ENCODE results near the gene TENT5C. TPM values are rescaled to one million over a fixed set of nuclear protein-coding genes. Genes with fewer than 3 reads are reported as not detected.

Gene TENT5C
- total and polyA plus RNA-seq, 9 of the 15 experiments (the other 6 are each of a cell fraction or from before 2014, with no cell fraction given): 1.8 to 7.7 (median 4.0) TPM

DNA sequence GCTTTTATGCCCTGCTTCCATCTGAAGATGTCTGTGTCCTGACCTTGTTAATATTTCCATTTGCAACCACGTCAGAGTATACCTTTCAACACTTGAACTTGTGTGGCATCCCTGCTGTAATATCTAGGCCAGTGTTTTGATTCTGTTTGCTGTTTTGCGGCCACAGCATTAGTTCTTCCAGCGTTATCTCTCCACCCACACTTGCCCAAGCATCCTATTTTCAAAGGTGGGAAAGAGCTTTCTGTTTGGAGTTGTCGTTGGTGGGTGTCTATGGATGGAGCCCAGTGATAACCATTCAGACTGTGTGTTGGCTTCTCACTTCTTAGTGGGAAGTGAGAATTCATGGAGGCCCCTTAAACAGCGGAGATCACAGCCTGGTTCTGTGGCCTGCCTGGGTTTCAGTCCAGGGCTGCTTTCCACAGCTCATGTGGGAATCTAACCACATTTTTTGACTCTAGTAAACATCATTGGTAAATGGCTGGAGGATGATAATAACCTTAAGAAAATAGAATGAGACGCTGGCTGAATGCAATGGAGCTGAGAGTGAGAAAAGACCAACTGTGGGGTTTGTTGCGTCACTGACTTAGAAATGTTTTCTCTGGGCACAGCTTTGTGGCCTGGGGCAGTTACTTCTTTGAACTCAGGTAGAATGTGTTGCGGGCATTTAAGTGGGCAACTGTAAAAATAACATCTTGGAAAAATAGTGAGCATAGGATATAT, 7.6 kb downstream of the TENT5C start (continued):
- TF ChIP-seq RAD21 (CRISPR knock-in tag; conservative IDR thresholded peaks at IDR 0.05 in 1 of 2, IDR thresholded peaks at IDR 0.05 in 1 of 2): 0 out of 4 replicates have a peak, but pooled peaks of 1 of the 2 experiments have one; percentile 16
- peak; percentile 92 for TF ChIP-seq EHMT2 (IDR thresholded peaks at IDR 0.05)
- TF ChIP-seq, protein P1, sequence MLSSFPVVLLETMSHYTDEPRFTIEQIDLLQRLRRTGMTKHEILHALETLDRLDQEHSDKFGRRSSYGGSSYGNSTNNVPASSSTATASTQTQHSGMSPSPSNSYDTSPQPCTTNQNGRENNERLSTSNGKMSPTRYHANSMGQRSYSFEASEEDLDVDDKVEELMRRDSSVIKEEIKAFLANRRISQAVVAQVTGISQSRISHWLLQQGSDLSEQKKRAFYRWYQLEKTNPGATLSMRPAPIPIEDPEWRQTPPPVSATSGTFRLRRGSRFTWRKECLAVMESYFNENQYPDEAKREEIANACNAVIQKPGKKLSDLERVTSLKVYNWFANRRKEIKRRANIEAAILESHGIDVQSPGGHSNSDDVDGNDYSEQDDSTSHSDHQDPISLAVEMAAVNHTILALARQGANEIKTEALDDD (IDR thresholded peaks at IDR 0.05): no peak; the same call in 1 of the 2 replicates
- TF ChIP-seq RBM15 (IDR thresholded peaks at IDR 0.05; ENCODE audit: insufficient read depth, low read length): no peak
- TF ChIP-seq POU5F1 (IDR thresholded peaks at IDR 0.05; ENCODE audit: borderline replicate concordance, low read depth, low read length, partially characterized antibody): no peak
- TF ChIP-seq NCOA4 (IDR thresholded peaks at IDR 0.05; ENCODE audit: partially characterized antibody): peak; percentile 13
- TF ChIP-seq, protein P2, sequence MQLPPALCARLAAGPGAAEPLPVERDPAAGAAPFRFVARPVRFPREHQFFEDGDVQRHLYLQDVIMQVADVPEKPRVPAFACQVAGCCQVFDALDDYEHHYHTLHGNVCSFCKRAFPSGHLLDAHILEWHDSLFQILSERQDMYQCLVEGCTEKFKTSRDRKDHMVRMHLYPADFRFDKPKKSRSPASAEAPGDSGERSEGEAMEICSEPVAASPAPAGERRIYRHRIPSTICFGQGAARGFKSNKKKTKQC (CRISPR knock-in tag; IDR thresholded peaks at IDR 0.05): no peak
- peak; percentile 75 for TF ChIP-seq MTA3 (IDR thresholded peaks at IDR 0.05; ENCODE audit: borderline replicate concordance)
- TF ChIP-seq SRSF1 (IDR thresholded peaks at IDR 0.05; ENCODE audit: low read depth, low read length): no peak
- TF ChIP-seq HCFC1 (IDR thresholded peaks at IDR 0.05; ENCODE audit: low read depth, low read length): no peak; the same call in 1 of the 2 replicates
- TF ChIP-seq, protein P3, sequence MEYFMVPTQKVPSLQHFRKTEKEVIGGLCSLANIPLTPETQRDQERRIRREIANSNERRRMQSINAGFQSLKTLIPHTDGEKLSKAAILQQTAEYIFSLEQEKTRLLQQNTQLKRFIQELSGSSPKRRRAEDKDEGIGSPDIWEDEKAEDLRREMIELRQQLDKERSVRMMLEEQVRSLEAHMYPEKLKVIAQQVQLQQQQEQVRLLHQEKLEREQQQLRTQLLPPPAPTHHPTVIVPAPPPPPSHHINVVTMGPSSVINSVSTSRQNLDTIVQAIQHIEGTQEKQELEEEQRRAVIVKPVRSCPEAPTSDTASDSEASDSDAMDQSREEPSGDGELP (CRISPR knock-in tag; IDR thresholded peaks at IDR 0.05; ENCODE audit: borderline replicate concordance): peak; percentile 30; the same call in 1 of the 2 replicates
- TF ChIP-seq, protein P4, sequence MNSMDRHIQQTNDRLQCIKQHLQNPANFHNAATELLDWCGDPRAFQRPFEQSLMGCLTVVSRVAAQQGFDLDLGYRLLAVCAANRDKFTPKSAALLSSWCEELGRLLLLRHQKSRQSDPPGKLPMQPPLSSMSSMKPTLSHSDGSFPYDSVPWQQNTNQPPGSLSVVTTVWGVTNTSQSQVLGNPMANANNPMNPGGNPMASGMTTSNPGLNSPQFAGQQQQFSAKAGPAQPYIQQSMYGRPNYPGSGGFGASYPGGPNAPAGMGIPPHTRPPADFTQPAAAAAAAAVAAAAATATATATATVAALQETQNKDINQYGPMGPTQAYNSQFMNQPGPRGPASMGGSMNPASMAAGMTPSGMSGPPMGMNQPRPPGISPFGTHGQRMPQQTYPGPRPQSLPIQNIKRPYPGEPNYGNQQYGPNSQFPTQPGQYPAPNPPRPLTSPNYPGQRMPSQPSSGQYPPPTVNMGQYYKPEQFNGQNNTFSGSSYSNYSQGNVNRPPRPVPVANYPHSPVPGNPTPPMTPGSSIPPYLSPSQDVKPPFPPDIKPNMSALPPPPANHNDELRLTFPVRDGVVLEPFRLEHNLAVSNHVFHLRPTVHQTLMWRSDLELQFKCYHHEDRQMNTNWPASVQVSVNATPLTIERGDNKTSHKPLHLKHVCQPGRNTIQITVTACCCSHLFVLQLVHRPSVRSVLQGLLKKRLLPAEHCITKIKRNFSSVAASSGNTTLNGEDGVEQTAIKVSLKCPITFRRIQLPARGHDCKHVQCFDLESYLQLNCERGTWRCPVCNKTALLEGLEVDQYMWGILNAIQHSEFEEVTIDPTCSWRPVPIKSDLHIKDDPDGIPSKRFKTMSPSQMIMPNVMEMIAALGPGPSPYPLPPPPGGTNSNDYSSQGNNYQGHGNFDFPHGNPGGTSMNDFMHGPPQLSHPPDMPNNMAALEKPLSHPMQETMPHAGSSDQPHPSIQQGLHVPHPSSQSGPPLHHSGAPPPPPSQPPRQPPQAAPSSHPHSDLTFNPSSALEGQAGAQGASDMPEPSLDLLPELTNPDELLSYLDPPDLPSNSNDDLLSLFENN (IDR thresholded peaks at IDR 0.05; ENCODE audit: low read depth in 2 of 2, low read length in 2 of 2): peak in 1 of 2 experiments; percentile 92; a peak in 2 of 4 replicates
- TF ChIP-seq ETV5 (CRISPR knock-in tag; IDR thresholded peaks at IDR 0.05; ENCODE audit: low read depth): peak; percentile 49; the same call in 1 of the 2 replicates
- TF ChIP-seq ZFP30 (CRISPR knock-in tag; IDR thresholded peaks at IDR 0.05; ENCODE audit: borderline replicate concordance): no peak
- TF ChIP-seq, protein P5, sequence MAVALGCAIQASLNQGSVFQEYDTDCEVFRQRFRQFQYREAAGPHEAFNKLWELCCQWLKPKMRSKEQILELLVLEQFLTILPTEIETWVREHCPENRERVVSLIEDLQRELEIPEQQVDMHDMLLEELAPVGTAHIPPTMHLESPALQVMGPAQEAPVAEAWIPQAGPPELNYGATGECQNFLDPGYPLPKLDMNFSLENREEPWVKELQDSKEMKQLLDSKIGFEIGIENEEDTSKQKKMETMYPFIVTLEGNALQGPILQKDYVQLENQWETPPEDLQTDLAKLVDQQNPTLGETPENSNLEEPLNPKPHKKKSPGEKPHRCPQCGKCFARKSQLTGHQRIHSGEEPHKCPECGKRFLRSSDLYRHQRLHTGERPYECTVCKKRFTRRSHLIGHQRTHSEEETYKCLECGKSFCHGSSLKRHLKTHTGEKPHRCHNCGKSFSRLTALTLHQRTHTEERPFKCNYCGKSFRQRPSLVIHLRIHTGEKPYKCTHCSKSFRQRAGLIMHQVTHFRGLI (CRISPR knock-in tag; IDR thresholded peaks at IDR 0.05): peak; percentile 81; the same call in 1 of the 2 replicates
- no peak for TF ChIP-seq SRF (CRISPR knock-in tag; IDR thresholded peaks at IDR 0.05)

Data from K562 (cell line).